GM21723 (cell line): ENCODE measurements around the gene SLFN5.
"Not testable (repeated sequence)": the region's sequence is repeated elsewhere in the genome, so short reads cannot be mapped to it uniquely, and the experiment has no call there.

Experiments
- ATAC-seq: cut with Tn5 transposase; IDR thresholded peaks from one replicate; pipeline ENCODE4 v1.9.1; 2021; ENCODE audit warnings: mild to moderate bottlenecking, moderate library complexity; ENCODE audit not compliant: unreplicated experiment

Gene SLFN5

GRCh38 chr17:35242805-35243560, at the start of gene SLFN5:
Gene SLFN5, plus strand, starts transcription at chr17:35243072. Its CDS starts 15,619 bp downstream, at chr17:35258691.
- ATAC-seq = peak; percentile 80

GRCh38 chr17:35194001-35194400, 48.9 kb upstream of the SLFN5 start, which contains the start of gene SLC35G3:
Gene SLC35G3, minus strand, starts transcription at chr17:35194393. Its CDS starts 86 bp downstream, at chr17:35194307.
- not testable (repeated sequence) for ATAC-seq

- ATAC-seq = not testable (repeated sequence)
Observed at GRCh38 chr17:35195062-35195461, 47.8 kb upstream of the SLFN5 start.

GRCh38 chr17:35202582-35202981, 40.3 kb upstream of the SLFN5 start:
- not testable (repeated sequence) for ATAC-seq

- ATAC-seq = no peak
Observed at GRCh38 chr17:35210741-35211140, 32.1 kb upstream of the SLFN5 start.

GRCh38 chr17:35212668-35213067, 30.2 kb upstream of the SLFN5 start:
- ATAC-seq = no peak

GRCh38 chr17:35213412-35213940, 29.4 kb upstream of the SLFN5 start:
- no peak for ATAC-seq

- no peak for ATAC-seq
Observed at GRCh38 chr17:35214192-35214591, 28.7 kb upstream of the SLFN5 start.

GRCh38 chr17:35214631-35215273, 28.1 kb upstream of the SLFN5 start:
- ATAC-seq = no peak

GRCh38 chr17:35217107-35217506, 25.8 kb upstream of the SLFN5 start:
- no peak for ATAC-seq

GRCh38 chr17:35218915-35219314, 24.0 kb upstream of the SLFN5 start:
- ATAC-seq = no peak

GRCh38 chr17:35222452-35222851, 20.4 kb upstream of the SLFN5 start:
- no peak for ATAC-seq

GRCh38 chr17:35224436-35224835, 18.4 kb upstream of the SLFN5 start:
- ATAC-seq = no peak

- no peak for ATAC-seq
Observed at GRCh38 chr17:35227546-35227945, 15.3 kb upstream of the SLFN5 start.

- ATAC-seq = no peak
Observed at GRCh38 chr17:35229638-35230037, 13.2 kb upstream of the SLFN5 start.

GRCh38 chr17:35234315-35234714, 8.6 kb upstream of the SLFN5 start:
- not testable (repeated sequence) for ATAC-seq

- ATAC-seq = no peak
Observed at GRCh38 chr17:35235289-35235688, 7.6 kb upstream of the SLFN5 start.

GRCh38 chr17:35235917-35236316, 7.0 kb upstream of the SLFN5 start:
- ATAC-seq = no peak

GRCh38 chr17:35236821-35237220, 6.1 kb upstream of the SLFN5 start:
- ATAC-seq = no peak

- ATAC-seq = no peak
Observed at GRCh38 chr17:35238821-35239220, 4.1 kb upstream of the SLFN5 start.

- no peak for ATAC-seq
Observed at GRCh38 chr17:35239823-35240222, 3.0 kb upstream of the SLFN5 start.

GRCh38 chr17:35240861-35241260, 2.0 kb upstream of the SLFN5 start:
- ATAC-seq = no peak
